GM18951 (cell line): ENCODE measurements around the gene ZNF831.

Source experiments
- POLR2A ChIP-seq: IDR thresholded peaks from 4 replicates; pipeline ENCODE4 v1.6.1; 2011; ENCODE audit warnings: mild to moderate bottlenecking; ENCODE audit not compliant: insufficient read length, insufficient read depth; ENCODE audit errors: extremely low read depth
- in situ Hi-C: fragments of 300-500 bp; cut with MboI; formaldehyde crosslinking; loops from one replicate; pipeline ENCODE4 v1.12.0; 2022; ENCODE audit warnings: low sequenced_read_pairs, mixed read lengths, inconsistent platforms; ENCODE audit not compliant: unreplicated experiment

Gene ZNF831

GRCh38 chr20:59190466-59190865 is 26.8 kb downstream of the ZNF831 start:
- no peak for TF ChIP-seq POLR2A
- in situ Hi-C loops = no loop called here

- in situ Hi-C loops = no loop called here
- no peak for TF ChIP-seq POLR2A
Measured at GRCh38 chr20:59191036-59191755, 27.6 kb downstream of the ZNF831 start.

GRCh38 chr20:59191756-59192532 is 28.3 kb downstream of the ZNF831 start:
- in situ Hi-C loops = no loop called here

GRCh38 chr20:59192533-59192896 is 28.9 kb downstream of the ZNF831 start:
- no peak for TF ChIP-seq POLR2A
- in situ Hi-C loops = no loop called here

More at GRCh38 chr20:59191756-59192532, 28.3 kb downstream of the ZNF831 start:
- no peak for TF ChIP-seq POLR2A

- in situ Hi-C loops = no loop called here
Measured at GRCh38 chr20:59193325-59193724, 29.7 kb downstream of the ZNF831 start.

GRCh38 chr20:59194023-59194935 is 30.7 kb downstream of the ZNF831 start:
- TF ChIP-seq POLR2A = no peak
- in situ Hi-C loops = no loop called here

More at GRCh38 chr20:59193325-59193724, 29.7 kb downstream of the ZNF831 start:
- TF ChIP-seq POLR2A = no peak

- in situ Hi-C loops = no loop called here
- no peak for TF ChIP-seq POLR2A
Measured at GRCh38 chr20:59195316-59195993, 31.8 kb downstream of the ZNF831 start.

- in situ Hi-C loops = no loop called here
- TF ChIP-seq POLR2A = no peak
Measured at GRCh38 chr20:59204165-59204894, 40.7 kb downstream of the ZNF831 start.

- TF ChIP-seq POLR2A = no peak
- in situ Hi-C loops = loop anchor here (5.0 kb wide), 2 partner anchors 118 to 338 kb away; no protein-coding TSS in a partner anchor
Measured at GRCh38 chr20:59205044-59205443, 41.4 kb downstream of the ZNF831 start.

GRCh38 chr20:59207235-59207634 is 43.6 kb downstream of the ZNF831 start:
- in situ Hi-C loops = loop anchor here (5.0 kb wide), 2 partner anchors 120 to 340 kb away; no protein-coding TSS in a partner anchor
- TF ChIP-seq POLR2A = no peak

GRCh38 chr20:59207742-59208357 is 44.2 kb downstream of the ZNF831 start:
- in situ Hi-C loops = loop anchor here (5.0 kb wide), 2 partner anchors 121 to 341 kb away; no protein-coding TSS in a partner anchor
- TF ChIP-seq POLR2A = no peak
